Fibroblast of lung (primary cell): Measurements from ENCODE around the gene EDA. TPM values are rescaled to one million over a fixed set of nuclear protein-coding genes. Genes with fewer than 3 reads are reported as not detected.

Source experiments
- DNase-seq, 2 donors: peaks; one replicate each; pipeline versions ENCODE4 v3.0.0 to v3.0.0-alpha.2; 2010; ENCODE audit warnings: low read depth in 2 of 2
- H2AFZ ChIP-seq: 2 replicates; pipeline ENCODE4 v1.5.1; 2012; ENCODE audit warnings: low read length, control low read depth, inconsistent platforms
- H3K27ac ChIP-seq: 2 replicates; pipeline ENCODE4 v1.5.1; 2011; ENCODE audit warnings: low read length, control low read depth; ENCODE audit not compliant: insufficient read depth
- H3K27me3 ChIP-seq: 2 replicates; pipeline ENCODE4 v1.5.1; 2011; ENCODE audit warnings: mild to moderate bottlenecking, low read length; ENCODE audit not compliant: control insufficient read depth, insufficient read depth
- H3K36me3 ChIP-seq: 2 replicates; pipeline ENCODE4 v1.5.1; 2011; ENCODE audit warnings: low read length; ENCODE audit not compliant: control insufficient read depth, insufficient read depth
- H3K4me1 ChIP-seq: 2 replicates; pipeline ENCODE4 v1.5.1; 2011; ENCODE audit warnings: low read length; ENCODE audit not compliant: control insufficient read depth, insufficient read depth; ENCODE audit errors: extremely low read depth
- H3K4me2 ChIP-seq: 2 replicates; pipeline ENCODE4 v1.5.1; 2011; ENCODE audit warnings: low read length, control low read depth; ENCODE audit not compliant: insufficient read depth; ENCODE audit errors: extremely low read depth
- H3K4me3 ChIP-seq, 4 experiments: fragments of 200-600 bp in 1 of 4; sonication (generic) in 1 of 4; replicated peaks in 1 of 4; 2 replicates each; pipeline ENCODE4 v1.5.1; 2011 to 2016; ENCODE audit warnings: low read length in 4 of 4, low read depth in 3 of 4, mild to moderate bottlenecking in 3 of 4, control low read depth in 2 of 4, inconsistent platforms in 1 of 4, mixed read lengths in 1 of 4; ENCODE audit not compliant: insufficient read depth in 1 of 4; ENCODE audit errors: control extremely low read depth in 1 of 4
- H3K79me2 ChIP-seq: 2 replicates; pipeline ENCODE4 v1.5.1; 2012; ENCODE audit warnings: mild to moderate bottlenecking, low read length, inconsistent platforms; ENCODE audit not compliant: control insufficient read depth, insufficient read depth
- H3K9ac ChIP-seq: 2 replicates; pipeline ENCODE4 v1.5.1; 2011; ENCODE audit warnings: mild to moderate bottlenecking, low read length, control low read depth; ENCODE audit not compliant: insufficient read depth
- H3K9me3 ChIP-seq: 2 replicates; pipeline ENCODE4 v1.5.1; 2012; ENCODE audit warnings: low read depth, low read length; ENCODE audit not compliant: control insufficient read depth, insufficient read depth
- H4K20me1 ChIP-seq: 2 replicates; pipeline ENCODE4 v1.5.1; 2011; ENCODE audit warnings: low read length; ENCODE audit not compliant: control insufficient read depth, insufficient read depth; ENCODE audit errors: extremely low read depth
- EZH2 ChIP-seq: IDR thresholded peaks from 2 replicates; pipeline ENCODE4 v1.5.1; 2012; ENCODE audit warnings: low read length, control low read depth, mild to moderate bottlenecking; ENCODE audit errors: missing control alignments
- polyA plus RNA-seq, 2 donors: library from polyadenylated mRNA; depleted of rRNA in 1 of 2; stranded (reverse) in 1 of 2; unstranded in 1 of 2; fragments of >200 nt; gene quantifications; 2 replicates each; pipeline ENCODE4 v1.2.1, GENCODE V29; 2011 to 2012; ENCODE audit warnings: missing spikeins in 1 of 2
- total RNA-seq: library from RNA; depleted of rRNA; stranded (reverse); fragments of >200 nt; gene quantifications from 2 replicates; pipeline ENCODE4 v1.2.1, GENCODE V29; 2014
- TF ChIP-seq, protein P1 (sequence below), 2 donors: IDR thresholded peaks in 1 of 2; conservative IDR thresholded peaks in 1 of 2; 1 replicate in 1 of 2; 2 replicates in 1 of 2; pipeline ENCODE4 v1.5.1; 2011 to 2012; ENCODE audit warnings: low read length in 2 of 2, control low read depth in 1 of 2, inconsistent platforms in 1 of 2, low read depth in 1 of 2, mild to moderate bottlenecking in 1 of 2

The EDA gene
- total and polyA plus RNA-seq, 2 donors (not counting 1 experiment from before 2014, with no cell fraction given) = 0.17 to 0.20 TPM

DNA sequence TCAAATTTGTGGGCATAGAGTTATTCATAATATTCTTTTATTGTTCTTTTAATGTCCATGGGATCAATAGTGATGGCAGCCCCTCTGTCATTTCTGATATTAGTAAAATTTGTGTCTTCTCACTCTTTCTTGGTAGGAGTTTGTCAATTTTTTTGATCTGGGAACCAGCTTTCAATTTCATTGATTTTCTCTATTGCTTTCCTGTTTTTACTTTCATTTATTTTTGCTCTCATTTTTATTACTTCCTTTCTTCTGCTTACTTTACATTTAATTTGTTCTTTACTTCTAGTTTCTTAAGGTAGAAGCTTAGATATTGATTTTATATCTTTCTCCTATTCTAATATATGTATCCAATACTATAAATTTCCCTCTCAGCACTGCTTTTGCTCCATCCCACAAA lies 393.1 kb downstream of the EDA start:
- DNase-seq = no peak
- H3K36me3 ChIP-seq = no peaks in the 10 kb centered on the region
- H3K27ac ChIP-seq = no peak overlapping the region
- no peak for TF ChIP-seq EZH2
- TF ChIP-seq, protein P1, sequence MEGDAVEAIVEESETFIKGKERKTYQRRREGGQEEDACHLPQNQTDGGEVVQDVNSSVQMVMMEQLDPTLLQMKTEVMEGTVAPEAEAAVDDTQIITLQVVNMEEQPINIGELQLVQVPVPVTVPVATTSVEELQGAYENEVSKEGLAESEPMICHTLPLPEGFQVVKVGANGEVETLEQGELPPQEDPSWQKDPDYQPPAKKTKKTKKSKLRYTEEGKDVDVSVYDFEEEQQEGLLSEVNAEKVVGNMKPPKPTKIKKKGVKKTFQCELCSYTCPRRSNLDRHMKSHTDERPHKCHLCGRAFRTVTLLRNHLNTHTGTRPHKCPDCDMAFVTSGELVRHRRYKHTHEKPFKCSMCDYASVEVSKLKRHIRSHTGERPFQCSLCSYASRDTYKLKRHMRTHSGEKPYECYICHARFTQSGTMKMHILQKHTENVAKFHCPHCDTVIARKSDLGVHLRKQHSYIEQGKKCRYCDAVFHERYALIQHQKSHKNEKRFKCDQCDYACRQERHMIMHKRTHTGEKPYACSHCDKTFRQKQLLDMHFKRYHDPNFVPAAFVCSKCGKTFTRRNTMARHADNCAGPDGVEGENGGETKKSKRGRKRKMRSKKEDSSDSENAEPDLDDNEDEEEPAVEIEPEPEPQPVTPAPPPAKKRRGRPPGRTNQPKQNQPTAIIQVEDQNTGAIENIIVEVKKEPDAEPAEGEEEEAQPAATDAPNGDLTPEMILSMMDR (conservative IDR thresholded peaks at IDR 0.05 in 1 of 2, IDR thresholded peaks at IDR 0.05 in 1 of 2; ENCODE audit: low read depth in 1 of 2, low read length in 2 of 2) = no peak
- no peaks in the 10 kb centered on the region for H3K4me1 ChIP-seq
- no peak overlapping the region for H3K4me2 ChIP-seq
- no peaks in the 10 kb centered on the region for H3K9me3 ChIP-seq
- H3K9ac ChIP-seq = no peak overlapping the region
- no peak overlapping the region for H2AFZ ChIP-seq
- H3K4me3 ChIP-seq = no peak overlapping the region
- no peaks in the 10 kb centered on the region for H3K79me2 ChIP-seq
- H4K20me1 ChIP-seq = no peaks in the 10 kb centered on the region
- H3K27me3 ChIP-seq = no peaks in the 10 kb centered on the region

DNA sequence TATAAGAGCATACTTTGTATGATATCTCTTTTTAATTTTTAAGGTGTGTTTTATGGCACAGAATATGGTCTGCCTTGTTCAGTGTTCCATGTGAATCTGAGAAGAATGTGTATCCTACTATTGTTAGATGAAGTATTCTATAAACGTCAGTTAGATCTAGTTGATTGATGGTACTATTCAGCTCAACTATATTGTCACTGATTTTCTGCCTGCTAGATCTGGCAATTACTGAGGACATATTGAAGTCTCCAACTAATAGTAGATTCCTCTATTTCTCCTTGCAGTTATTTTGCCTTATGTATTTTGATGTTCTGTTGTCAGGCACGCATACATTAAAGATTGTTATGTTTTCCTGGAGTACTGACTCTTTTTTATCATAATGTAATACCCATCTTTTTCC lies 394.1 kb downstream of the EDA start:
- H3K9me3 ChIP-seq = no peaks in the 10 kb centered on the region
- no peaks in the 10 kb centered on the region for H3K27me3 ChIP-seq
- no peaks in the 10 kb centered on the region for H3K4me1 ChIP-seq
- no peak for DNase-seq
- no peak overlapping the region for H3K9ac ChIP-seq
- H3K36me3 ChIP-seq = no peaks in the 10 kb centered on the region
- no peak overlapping the region for H3K4me3 ChIP-seq
- no peak overlapping the region for H2AFZ ChIP-seq
- H3K4me2 ChIP-seq = no peak overlapping the region
- no peaks in the 10 kb centered on the region for H3K79me2 ChIP-seq
- TF ChIP-seq EZH2 = no peak
- TF ChIP-seq, protein P1 (conservative IDR thresholded peaks at IDR 0.05 in 1 of 2, IDR thresholded peaks at IDR 0.05 in 1 of 2; ENCODE audit: low read depth in 1 of 2, low read length in 2 of 2) = no peak
- H4K20me1 ChIP-seq = no peaks in the 10 kb centered on the region
- no peak overlapping the region for H3K27ac ChIP-seq

DNA sequence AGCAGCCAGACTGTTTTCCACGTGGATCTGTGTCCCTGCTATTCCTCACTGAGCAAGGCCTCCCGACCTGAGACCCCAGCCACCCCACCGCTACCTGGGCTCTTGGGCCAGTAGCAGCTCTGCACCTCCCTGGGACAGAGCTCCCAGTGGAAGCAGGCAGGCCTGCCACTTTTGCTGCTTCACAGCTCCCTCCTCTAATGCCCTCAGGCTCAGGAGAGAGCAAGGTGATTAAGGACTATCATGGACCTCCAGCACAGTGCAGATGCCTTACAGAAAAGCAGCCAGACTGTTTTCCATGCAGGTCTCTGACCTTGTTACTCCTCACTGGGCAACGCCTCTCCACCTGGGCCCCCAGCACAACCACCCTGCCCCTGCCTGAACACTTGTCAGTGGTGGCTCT lies 396.8 kb downstream of the EDA start:
- H3K9ac ChIP-seq = no peak overlapping the region
- H3K4me3 ChIP-seq = no peak overlapping the region
- DNase-seq = no peak
- no peaks in the 10 kb centered on the region for H3K36me3 ChIP-seq
- no peaks in the 10 kb centered on the region for H3K9me3 ChIP-seq
- H4K20me1 ChIP-seq = no peaks in the 10 kb centered on the region
- no peak for TF ChIP-seq EZH2
- TF ChIP-seq, protein P1 (conservative IDR thresholded peaks at IDR 0.05 in 1 of 2, IDR thresholded peaks at IDR 0.05 in 1 of 2; ENCODE audit: low read depth in 1 of 2, low read length in 2 of 2) = no peak
- H3K27me3 ChIP-seq = no peaks in the 10 kb centered on the region
- no peaks in the 10 kb centered on the region for H3K4me1 ChIP-seq
- no peak overlapping the region for H3K27ac ChIP-seq
- H3K79me2 ChIP-seq = no peaks in the 10 kb centered on the region
- no peak overlapping the region for H2AFZ ChIP-seq
- H3K4me2 ChIP-seq = no peak overlapping the region
